Colon (tissue), 2 donors: Measurements from ENCODE around the gene ACOXL.

Source experiments
- FAIRE-seq: peaks from 2 replicates; lab custom pipeline; 2012; peaks lifted over from hg19 to GRCh38; lab: Jason Lieb, UNC
- donor health status: control.
- donor health status: control.

ACOXL gene

DNA sequence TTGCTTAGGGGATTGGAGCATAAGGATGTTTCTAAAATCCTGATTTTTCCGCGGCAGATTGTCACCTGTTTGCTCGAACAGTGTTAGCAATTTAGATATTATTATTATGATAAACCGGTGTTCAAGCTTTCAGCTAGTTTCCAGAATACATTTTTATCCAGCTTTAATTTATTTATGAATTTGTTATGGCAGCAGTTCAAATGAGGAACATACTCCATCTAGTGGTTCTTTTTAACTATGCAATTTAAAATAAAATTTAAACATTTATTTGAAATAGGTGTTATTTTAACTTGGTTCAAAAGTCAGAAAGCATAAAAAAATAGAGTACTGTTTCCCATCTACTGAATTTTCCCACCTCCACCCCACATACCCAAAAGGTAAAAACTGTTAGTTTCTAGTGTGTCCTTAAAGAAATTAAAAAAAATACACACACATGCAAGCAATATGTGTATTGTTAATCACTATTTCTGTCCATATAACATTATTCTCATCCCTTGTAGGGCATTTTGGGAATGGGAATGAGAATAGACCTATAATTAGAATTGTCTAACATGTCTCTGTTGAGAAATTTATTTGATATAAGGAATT, 23.2 kb downstream of the ACOXL start:
- peak; percentile 51 for FAIRE-seq

DNA sequence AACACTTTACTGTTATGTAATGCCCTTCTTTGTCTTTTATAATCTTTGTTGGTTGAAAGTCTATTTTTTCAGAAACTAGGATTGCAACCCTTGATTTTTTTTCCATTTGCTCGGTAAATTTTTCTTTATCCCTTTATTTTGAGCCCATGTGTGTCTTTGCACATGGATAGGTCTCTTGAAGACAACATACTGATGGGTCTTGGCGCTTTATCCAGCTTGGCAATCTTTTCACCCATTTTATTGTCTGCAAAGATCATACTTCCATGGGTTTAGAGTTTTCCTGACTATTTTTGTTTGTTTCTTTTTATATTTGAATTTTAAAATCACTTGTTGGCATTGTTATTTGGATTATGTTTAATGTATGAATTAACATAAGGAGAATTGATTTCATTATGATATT, 27.0 kb downstream of the ACOXL start:
- FAIRE-seq = no peak

DNA sequence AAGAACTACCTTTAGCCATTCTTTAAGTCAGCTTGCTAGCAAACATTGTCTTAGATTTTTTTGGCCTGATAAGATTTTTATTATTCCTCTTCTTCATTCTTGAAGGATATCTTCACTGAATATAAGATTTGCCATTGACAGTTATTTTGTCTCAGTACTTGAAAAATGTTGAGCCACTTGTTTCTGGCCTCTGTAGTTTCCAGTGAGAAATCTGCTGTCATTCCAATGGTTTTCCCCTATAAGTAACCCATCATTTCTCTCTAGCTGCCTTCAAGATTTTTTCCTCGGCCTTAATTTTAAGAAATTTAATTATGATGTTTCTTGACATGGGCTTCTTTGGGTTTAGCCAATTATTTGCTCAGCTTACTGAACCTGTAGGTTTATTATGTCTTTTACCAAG, 32.6 kb downstream of the ACOXL start:
- no peak for FAIRE-seq

DNA sequence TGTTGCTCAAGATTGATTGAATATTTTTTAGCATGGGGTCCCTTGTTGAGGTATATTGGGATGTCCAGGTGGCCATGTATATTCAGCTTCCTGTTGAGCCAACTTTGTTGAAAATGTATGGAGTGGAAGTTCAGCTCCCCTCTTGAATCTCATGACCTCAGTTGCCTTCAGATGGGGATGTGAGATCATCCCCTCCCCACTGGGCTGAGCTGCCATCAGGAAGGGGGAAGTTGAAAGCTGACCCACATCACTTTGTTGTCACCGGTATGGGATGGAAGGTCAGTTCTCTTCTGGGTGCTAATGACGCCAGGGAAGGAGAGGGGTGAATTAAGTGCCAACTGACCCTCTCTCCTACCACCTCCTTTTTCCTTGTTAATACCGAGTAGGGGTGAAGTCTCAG, 33.9 kb downstream of the ACOXL start:
- FAIRE-seq = no peak

DNA sequence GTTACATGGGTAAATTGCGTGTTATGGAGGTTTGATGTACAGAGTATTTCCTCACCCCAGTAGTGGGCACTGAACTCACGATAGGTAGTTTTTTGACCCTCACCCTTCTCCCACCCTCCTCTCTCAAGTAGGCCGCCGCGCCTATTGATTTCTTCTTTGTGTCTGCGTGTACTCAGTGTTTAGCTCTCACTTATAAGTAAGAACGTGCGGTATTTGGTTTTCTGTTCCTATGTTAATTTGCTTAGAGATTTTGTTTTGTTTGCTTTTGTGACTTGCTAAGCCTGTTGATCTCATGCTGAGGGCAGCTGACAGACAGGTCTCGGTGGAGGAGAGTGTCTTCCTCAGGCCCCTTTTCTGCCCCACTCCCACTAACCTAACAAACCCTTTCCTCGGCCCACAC, 36.2 kb downstream of the ACOXL start:
- no peak for FAIRE-seq

DNA sequence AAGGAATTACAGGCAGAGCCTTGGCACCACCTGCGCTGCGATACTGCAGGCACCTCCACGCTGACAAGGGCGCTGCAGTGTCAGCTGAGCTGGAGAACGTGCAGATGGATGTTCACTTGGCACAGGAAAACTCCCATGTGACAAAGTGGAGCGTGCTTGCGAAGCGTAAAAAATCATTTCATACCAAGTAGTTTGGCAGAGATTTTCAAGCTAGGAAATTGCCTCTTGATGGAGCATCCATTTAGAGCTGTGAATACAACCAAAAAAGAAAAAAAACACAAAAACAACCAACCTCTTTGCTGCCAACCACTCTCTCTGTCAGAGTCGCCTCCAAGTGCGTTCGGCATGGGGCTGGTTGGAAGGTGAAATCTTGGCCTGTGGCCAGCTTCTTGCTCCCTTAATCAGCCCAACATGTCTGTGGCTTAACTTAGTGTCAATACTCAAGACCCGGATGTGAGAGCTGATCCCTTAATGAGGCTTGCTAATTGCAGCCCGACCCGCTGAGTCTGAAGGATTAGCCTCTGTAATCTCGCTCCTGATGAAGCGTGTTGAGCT, 38.1 kb downstream of the ACOXL start:
- FAIRE-seq = no peak

DNA sequence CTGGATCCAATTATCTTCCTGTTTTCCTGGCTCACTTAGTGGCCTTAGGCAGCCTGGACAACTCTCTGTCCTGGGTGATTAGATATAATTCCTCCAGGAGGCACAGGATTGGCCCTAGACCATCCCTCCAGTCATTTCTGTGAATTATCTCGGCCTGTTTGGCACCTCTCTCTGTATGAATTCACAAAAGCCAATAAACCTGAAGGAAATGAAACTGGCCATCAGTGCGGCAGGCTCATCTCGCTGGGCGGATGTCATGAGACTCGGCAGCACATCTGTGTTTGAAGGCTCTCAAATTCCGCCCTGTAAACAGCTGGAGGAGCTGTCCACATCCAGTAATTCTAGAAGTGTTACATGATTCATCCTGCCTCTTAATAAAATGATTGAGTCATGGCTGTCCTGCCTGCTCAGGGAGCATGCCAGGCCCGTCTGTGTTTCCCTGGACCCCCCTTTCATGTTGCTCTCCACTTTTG, 38.6 kb downstream of the ACOXL start:
- FAIRE-seq = no peak

DNA sequence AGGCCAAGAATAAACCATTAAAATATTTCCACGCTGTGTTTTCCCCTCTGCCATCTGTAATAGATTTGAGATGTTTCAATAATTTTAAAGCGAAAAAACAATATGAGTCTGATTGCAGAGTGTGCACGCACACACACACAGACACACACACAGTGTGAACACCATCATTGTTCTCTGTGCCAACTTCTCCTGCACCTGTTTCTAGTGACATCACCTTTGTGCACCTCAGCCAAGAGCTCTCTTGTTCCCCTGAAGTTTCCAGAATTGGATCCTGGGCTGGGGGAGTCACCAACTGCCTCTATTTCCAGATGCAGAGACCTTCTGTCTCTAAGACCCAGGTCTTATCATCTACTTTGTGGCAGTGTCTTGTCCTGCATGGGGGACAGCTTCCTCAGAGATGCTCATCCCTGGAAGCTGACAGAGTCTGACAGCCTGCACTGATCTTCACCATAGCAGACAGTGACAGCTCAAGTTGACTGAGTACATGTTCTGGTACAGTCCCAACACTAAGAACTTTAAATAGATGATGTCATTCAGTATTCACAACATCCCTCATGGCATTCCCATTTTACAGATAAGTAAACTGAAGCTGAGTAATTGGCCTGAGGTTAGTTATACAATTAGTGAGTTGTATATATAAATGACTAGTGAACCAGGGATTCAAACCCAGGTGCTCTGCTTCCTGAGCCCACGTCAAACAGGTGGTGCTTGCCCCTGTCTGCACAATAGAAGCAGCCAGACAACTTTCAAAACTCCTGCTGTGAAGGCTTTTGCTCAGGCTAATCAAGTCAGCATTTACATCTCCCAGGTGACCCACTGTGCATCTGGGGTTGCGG, 39.4 kb downstream of the ACOXL start:
- no peak for FAIRE-seq

DNA sequence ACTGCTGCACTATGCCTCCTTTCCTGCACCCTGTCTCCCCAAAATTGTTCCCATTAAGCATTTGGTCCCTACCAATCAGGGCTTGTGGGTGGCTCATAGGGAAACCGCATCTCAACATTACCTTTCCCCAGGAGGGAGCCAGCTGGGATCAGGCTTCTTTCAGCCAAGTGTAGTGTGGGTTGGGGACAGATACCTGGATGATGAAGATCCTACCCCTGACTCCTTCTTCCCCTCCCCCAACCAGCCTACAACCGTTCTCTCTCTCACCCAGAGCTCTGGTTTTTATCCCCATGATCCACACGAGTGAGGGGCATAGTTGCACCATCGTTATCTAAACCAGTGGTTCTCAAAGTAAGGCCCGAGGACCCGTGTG, 40.0 kb downstream of the ACOXL start:
- FAIRE-seq = no peak

DNA sequence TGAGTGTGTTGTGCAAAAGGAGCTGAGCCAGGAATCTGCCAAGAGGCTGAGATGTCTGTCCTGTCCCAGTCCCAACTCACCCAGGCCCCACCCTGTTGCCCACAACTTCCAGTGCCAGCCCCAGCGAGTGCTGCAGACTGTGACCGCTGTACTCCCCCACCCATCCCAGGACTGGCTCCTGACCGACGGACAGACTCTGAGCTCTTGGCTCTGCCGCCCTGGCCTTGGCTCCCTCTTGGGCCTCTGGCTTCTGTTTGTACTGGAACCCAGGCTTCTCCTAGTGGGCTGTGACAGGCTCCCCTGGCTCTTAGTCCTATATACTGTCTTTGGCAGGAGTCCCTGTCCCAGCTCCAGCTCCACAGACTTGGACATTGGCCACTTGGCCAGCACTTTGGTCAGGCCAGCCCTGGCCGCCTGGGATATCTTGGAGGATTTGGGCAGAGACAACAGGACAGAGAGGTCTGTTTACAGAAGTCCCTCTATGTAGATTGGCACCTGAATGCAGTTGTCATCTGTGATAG, 41.1 kb downstream of the ACOXL start:
- no peak for FAIRE-seq

DNA sequence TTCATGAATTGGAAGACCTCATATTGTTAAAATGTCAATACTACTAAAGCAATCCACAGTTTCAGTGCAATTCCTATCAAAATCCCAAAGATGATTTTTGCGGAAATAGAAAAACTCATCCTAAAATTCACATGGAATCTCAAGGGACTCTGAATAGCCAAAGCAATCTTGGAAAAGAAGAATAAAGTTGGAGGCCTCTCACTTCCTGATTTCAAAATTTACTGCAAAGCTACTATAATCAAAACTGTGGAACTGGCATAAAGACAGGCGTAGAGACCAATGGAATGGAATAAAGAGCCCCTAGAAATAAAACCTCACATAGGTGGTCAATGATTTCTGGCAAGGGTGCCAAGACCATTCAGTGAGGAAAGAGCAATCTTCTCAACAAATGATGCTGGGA, 42.3 kb downstream of the ACOXL start:
- FAIRE-seq = no peak

DNA sequence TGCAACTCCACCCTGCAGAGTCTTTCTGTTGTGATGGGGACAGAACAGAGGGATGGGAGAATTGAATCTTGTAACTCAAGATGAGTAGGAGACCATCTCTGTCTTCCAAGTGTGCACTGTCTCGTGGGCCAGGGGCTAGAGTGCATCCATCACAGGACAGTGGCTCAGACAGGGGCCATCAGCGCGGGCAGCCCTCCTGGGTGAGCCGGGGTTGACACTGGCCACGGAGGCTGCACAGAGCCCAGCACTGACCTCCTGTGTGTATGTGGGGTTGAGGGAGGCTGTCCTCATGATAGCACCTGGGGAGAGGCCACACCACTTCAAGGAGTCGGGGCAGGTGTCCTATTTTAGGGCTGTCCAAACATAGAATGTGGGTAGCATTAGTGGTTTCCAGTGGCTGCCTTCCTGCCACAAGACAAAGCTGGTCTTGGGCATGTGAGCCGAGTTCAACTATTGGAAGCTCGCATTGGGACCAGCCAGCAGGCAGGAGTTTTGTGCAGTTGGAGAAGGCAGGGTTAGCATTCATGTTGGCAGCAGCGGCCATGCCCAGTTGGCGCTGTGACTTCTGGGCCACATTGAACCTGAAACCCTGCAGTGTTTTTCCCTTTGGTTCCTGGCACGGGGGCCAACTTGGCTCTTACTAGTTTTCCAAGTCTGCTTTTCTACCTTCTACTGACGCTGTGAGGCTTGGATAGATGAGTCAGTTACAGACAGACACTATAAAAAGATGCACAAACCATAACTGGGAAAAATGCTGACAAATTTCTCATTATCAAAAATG, 45.3 kb downstream of the ACOXL start:
- no peak for FAIRE-seq

DNA sequence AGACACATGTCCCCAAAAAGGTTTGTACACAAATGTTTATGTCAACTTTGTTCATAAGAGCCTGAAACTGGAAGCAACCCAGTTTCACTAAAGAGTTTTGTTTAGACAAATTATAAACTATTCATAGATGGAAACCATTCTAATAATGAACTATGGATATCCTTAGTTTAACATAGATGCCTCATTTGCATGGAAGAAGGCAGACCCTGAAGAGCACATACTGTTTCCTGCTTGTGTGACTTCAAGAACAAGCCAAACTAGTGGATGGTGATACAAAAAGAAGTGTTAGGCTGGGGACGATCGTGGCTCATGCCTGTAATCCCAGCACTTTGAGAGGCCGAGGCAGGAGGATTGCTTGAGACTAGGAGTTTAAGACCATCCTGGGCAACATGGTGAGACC, 48.1 kb downstream of the ACOXL start:
- no peak for FAIRE-seq

DNA sequence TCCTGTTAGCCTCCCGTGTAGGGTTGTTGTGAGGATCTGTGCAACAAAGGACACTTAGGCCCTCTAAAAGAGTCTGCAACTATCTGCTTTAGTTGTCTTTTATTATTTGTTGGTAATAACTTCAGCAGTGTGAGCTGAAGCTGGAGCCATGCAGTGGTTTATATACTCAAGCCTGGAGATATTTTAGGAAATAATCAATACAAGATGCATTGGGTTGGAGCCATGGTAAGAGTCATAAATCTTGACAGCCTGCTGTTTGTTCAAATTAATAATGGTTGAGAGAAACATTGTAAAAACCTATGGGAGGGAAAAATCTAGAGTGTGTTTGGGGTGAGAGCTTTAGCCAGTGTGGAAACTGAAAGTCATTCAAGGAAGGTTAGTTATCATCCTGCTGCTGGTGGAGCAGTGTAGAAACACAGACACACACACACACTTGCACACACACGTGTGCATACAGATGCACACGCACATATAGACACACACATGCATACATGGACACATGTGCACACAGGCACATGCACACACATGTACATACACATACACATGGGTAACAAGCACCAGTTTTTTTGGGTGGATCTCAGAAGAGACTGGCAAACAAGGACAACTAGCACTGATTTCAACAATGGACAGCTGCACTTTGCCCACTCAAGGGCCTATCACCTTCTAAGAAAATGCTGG, 51.0 kb downstream of the ACOXL start:
- FAIRE-seq = no peak

DNA sequence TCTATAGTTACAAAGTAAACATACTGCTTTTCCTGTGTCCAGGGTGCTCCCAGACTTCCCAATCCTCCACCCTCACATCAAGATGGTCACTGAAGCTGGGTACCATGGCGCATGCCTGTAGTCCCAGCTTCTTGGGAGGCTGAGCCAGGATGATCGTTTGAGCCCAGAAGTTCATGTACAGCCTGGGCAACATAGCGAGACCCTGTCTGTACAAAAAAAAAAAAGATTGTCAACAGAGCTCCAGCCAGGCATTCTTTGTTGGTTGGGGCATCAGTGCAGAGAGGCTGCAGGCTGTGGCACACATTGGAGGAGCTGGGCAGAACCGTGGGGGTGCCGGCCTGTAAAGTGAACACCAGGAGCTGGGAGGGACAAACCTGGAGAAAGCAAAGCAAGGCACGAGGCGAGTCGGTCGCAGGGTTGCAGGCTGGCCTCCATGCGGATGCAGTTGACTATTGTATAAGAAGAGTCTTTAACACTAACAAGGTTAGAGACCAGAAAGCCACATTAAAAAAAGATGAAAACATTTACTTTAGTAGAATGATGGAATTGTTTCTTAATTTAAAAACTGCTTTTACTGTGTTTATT, 51.8 kb downstream of the ACOXL start:
- FAIRE-seq = no peak

DNA sequence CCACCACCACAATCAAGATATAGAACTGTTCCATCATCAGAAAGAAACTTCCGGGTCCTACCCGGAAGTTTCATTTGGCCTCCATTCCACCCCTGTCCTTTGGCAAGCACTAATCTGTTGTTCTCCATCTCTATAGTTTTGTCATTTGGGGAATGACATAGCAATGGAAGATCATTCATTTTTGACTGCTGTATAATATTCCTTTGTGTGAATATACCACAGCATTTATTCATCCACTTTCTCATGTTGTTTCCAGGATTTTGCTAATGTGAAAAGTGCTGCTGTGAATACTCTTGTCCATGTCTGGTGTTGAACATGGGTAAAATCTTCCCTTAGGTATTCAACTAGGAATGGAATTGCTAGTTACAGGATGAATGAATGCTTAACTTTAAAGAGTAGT, 53.1 kb downstream of the ACOXL start:
- FAIRE-seq = no peak

DNA sequence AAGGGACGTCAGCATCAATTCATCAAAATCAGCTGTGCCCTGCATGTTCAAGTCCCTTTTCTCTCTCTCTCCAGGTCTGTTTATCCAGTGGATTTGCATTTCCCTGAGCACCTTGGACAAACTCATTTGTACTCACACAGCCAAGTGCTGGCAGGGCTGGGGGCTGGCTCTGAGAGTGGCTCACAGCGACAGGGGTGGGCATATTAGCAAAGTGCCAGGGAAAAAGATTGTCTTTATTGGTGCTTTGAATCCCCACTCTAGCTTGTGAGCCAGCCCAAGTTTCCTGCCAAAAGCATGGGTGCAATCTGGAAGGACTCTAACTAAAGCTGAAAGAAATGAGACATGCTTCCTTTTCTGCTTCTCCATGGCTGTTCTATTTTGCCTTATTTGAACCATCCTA, 56.6 kb downstream of the ACOXL start:
- no peak for FAIRE-seq

DNA sequence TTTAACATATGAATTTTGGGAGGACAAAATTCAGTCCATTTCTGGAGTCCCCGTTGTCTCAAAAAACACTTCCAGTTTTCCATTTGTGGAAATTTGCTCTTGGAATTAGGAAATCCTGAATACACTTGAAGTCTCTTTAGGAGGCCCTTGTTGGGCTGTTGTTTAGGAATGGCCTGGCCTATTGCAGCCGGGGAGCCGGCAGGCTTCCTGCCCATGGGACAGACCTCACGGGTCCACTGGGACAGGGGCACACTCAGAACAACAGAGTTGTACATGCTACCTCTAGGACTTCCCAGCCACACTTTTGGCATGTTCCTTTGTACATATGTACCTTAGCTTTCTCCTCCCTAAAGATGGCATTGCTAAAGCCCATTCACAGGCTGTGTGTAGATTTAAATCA, 57.3 kb downstream of the ACOXL start:
- no peak for FAIRE-seq

DNA sequence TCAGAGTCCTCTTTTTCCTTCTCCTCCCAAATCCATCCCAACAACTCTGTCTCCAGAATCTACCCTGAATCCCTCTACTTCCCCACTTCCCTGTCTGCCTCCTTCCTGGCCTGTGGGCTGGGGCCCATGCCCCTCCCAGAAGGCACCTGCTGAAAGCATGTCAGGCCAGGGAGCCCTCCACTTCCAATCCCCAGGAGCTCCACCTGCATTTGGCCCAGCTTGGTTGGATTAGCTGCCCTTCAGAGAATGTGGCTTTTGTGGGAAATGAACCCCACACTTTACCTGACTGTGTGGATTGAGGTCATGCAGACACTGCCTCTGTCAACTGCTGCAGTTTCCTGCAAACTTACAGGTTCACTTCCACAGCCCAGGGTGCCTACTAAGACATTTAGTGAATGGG, 58.5 kb downstream of the ACOXL start:
- FAIRE-seq = no peak

DNA sequence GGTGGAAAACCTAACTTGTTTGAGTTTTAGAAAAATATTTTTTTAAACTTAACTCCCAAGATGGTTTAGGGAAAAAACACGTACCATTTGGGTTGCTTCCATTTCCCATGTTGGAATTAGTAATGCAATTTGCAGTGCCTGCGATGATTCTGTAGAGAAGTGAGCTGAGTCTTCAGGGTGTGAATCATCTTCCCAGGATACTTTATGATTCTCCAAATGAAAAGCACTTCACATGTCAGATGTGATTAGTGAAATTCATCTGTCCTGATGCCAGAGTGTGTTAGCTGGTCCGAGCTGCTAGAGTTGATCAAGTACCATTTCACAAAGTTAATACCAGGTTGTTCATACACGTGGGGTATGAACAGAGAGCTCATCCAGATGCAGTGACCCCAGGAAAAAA, 59.1 kb downstream of the ACOXL start:
- FAIRE-seq = no peak

DNA sequence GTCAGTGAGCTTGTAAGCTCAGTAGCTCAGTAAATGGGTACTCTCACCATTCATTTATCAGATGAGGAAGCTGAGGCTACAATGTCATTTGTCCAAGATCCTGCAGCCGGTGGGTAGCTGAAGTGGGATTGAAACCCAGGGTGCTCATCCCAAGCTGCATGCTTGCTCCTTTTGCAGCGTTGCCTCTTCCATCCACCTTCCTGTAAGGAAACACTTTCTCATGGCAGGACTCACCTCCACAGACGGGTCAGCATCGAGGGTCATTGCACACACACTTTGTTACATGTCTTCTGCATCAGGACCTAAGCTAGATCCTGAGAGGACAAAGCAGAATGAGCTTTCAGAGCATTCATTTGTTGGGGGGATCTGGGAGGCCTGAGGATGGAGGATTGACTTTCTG, 60.7 kb downstream of the ACOXL start:
- FAIRE-seq = no peak

DNA sequence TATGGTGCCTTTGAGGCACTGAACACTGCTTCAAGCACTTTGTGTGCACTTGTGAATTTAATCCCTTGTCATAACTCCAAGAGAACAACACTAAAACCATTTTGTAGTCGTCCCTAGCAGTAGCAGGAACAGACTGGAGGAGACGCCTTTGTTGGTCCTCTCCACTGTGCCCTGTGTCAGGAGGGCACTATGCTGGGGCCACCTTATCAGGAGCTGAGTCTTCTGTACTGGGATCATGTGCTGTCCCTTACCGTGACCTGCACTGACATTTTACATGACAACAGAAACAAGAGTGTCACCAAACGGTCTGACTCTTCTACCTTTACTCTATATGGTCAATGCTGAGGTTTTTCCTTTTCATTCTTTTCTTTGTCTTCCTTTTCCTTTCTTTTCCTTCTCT, 62.0 kb downstream of the ACOXL start:
- no peak for FAIRE-seq
